HEK293 (cell line): ENCODE measurements around the gene KLHDC4.

ENCODE experiments used
- CTCF ChIA-PET: fragments of 350-600 bp; formaldehyde crosslinking; extraction: SDS; loops from one replicate; lab custom pipeline; 2021; ENCODE audit warnings: antibody characterized with exemption; lab: Yijun Ruan, JAX
- POLR2A ChIA-PET: fragments of 300-600 bp; formaldehyde crosslinking; extraction: SDS; loops from one replicate; lab custom pipeline; 2020; ENCODE audit warnings: antibody characterized with exemption, inconsistent platforms; lab: Yijun Ruan, JAX
- H3K27ac ChIP-seq: fragments of 200-500 bp; sonication (Bioruptor generic); 2 replicates; pipeline ENCODE4 v1.5.1; 2014; ENCODE audit warnings: low read depth, low read length, control low read depth, inconsistent platforms; ENCODE audit errors: extremely low read depth
- H3K36me3 ChIP-seq, 2 experiments: fragments of 200-500 bp in 1 of 2; sonication (Bioruptor generic) in 1 of 2; 1 replicate in 1 of 2; 2 replicates in 1 of 2; pipeline ENCODE4 v1.5.1; 2014 to 2017; ENCODE audit warnings: inconsistent platforms in 2 of 2, low read length in 2 of 2; ENCODE audit not compliant: control insufficient read depth in 2 of 2, insufficient read depth in 1 of 2
- H3K4me1 ChIP-seq: fragments of 200-500 bp; sonication (Bioruptor generic); 2 replicates; pipeline ENCODE4 v1.5.1; 2014; ENCODE audit warnings: mild to moderate bottlenecking, low read length, inconsistent platforms; ENCODE audit not compliant: control insufficient read depth, insufficient read depth
- H3K4me3 ChIP-seq: 2 replicates; pipeline ENCODE4 v1.5.1; 2011; ENCODE audit warnings: low read depth, mild to moderate bottlenecking, control low read depth, low read length, moderate library complexity
- H3K9me3 ChIP-seq: fragments of 200-500 bp; sonication (Bioruptor generic); 2 replicates; pipeline ENCODE4 v1.5.1; 2014; ENCODE audit warnings: low read depth, low read length, inconsistent platforms; ENCODE audit not compliant: control insufficient read depth, insufficient read depth
- BCL11B ChIP-seq: fragments of 450-650 bp; formaldehyde crosslinking; IDR thresholded peaks from 2 replicates; pipeline ENCODE4 v1.5.1; 2016; ENCODE audit warnings: low read depth, missing biosample characterization, missing genetic modification characterization
- EGR2 ChIP-seq: fragments of 450-650 bp; formaldehyde crosslinking; IDR thresholded peaks from 2 replicates; pipeline ENCODE4 v1.5.1; 2016; ENCODE audit warnings: low read depth, missing biosample characterization, missing genetic modification characterization
- GLIS2 ChIP-seq: fragments of 450-650 bp; formaldehyde crosslinking; IDR thresholded peaks from 2 replicates; pipeline ENCODE4 v1.5.1; 2016; ENCODE audit warnings: missing biosample characterization, missing genetic modification characterization
- KLF1 ChIP-seq: fragments of 450-650 bp; formaldehyde crosslinking; IDR thresholded peaks from 2 replicates; pipeline ENCODE4 v1.5.1; 2016; ENCODE audit warnings: missing biosample characterization, missing genetic modification characterization
- REPIN1 ChIP-seq: fragments of 450-650 bp; formaldehyde crosslinking; IDR thresholded peaks from 2 replicates; pipeline ENCODE4 v1.5.1; 2017; ENCODE audit warnings: missing biosample characterization, missing genetic modification characterization, low read depth
- SCRT1 ChIP-seq: fragments of 450-650 bp; formaldehyde crosslinking; IDR thresholded peaks from 2 replicates; pipeline ENCODE4 v1.5.1; 2016; ENCODE audit warnings: missing biosample characterization, missing genetic modification characterization, borderline replicate concordance
- SCRT2 ChIP-seq: fragments of 450-650 bp; formaldehyde crosslinking; IDR thresholded peaks from 2 replicates; pipeline ENCODE4 v1.5.1; 2016; ENCODE audit warnings: missing biosample characterization, missing genetic modification characterization
- SETDB1 ChIP-seq: IDR thresholded peaks from one replicate; pipeline ENCODE4 v1.6.1; 2017; ENCODE audit warnings: mild to moderate bottlenecking, low read length, moderate library complexity, mixed read lengths; ENCODE audit not compliant: insufficient read length
- ZFP69B ChIP-seq: fragments of 450-650 bp; formaldehyde crosslinking; IDR thresholded peaks from 2 replicates; pipeline ENCODE4 v1.5.1; 2016; ENCODE audit warnings: missing biosample characterization, missing genetic modification characterization
- ZNF138 ChIP-seq: fragments of 450-650 bp; formaldehyde crosslinking; IDR thresholded peaks from 2 replicates; pipeline ENCODE4 v1.5.1; 2016; ENCODE audit warnings: missing biosample characterization, missing genetic modification characterization, borderline replicate concordance
- ZNF175 ChIP-seq: fragments of 450-650 bp; formaldehyde crosslinking; IDR thresholded peaks from 2 replicates; pipeline ENCODE4 v1.5.1; 2016; ENCODE audit warnings: missing biosample characterization, missing genetic modification characterization
- ZNF362 ChIP-seq: fragments of 450-650 bp; formaldehyde crosslinking; IDR thresholded peaks from 2 replicates; pipeline ENCODE4 v1.5.1; 2016; ENCODE audit warnings: missing biosample characterization, missing genetic modification characterization
- ZNF501 ChIP-seq: fragments of 450-650 bp; formaldehyde crosslinking; IDR thresholded peaks from 2 replicates; pipeline ENCODE4 v1.5.1; 2016; ENCODE audit warnings: missing biosample characterization, missing genetic modification characterization
- ZNF548 ChIP-seq: fragments of 450-650 bp; formaldehyde crosslinking; IDR thresholded peaks from 2 replicates; pipeline ENCODE4 v1.5.1; 2016; ENCODE audit warnings: missing biosample characterization, missing genetic modification characterization
- ZNF621 ChIP-seq: fragments of 450-650 bp; formaldehyde crosslinking; IDR thresholded peaks from 2 replicates; pipeline ENCODE4 v1.5.1; 2017; ENCODE audit warnings: missing biosample characterization, missing genetic modification characterization
- ZNF639 ChIP-seq: fragments of 450-650 bp; formaldehyde crosslinking; IDR thresholded peaks from 2 replicates; pipeline ENCODE4 v1.5.1; 2016; ENCODE audit warnings: missing biosample characterization, missing genetic modification characterization
- ZNF777 ChIP-seq: fragments of 450-650 bp; formaldehyde crosslinking; IDR thresholded peaks from 2 replicates; pipeline ENCODE4 v1.5.1; 2017; ENCODE audit warnings: missing biosample characterization, missing genetic modification characterization, borderline replicate concordance
- ZNF791 ChIP-seq: fragments of 450-650 bp; formaldehyde crosslinking; IDR thresholded peaks from 2 replicates; pipeline ENCODE4 v1.5.1; 2016; ENCODE audit warnings: missing biosample characterization, missing genetic modification characterization
- ZSCAN18 ChIP-seq: fragments of 450-650 bp; formaldehyde crosslinking; IDR thresholded peaks from 2 replicates; pipeline ENCODE4 v1.5.1; 2016; ENCODE audit warnings: missing biosample characterization, missing genetic modification characterization
- ZSCAN30 ChIP-seq: fragments of 450-650 bp; IDR thresholded peaks from 2 replicates; pipeline ENCODE4 v1.5.1; 2018; ENCODE audit warnings: missing biosample characterization, mild to moderate bottlenecking, missing genetic modification characterization, moderate library complexity
- TF ChIP-seq, protein P1 (sequence below): fragments of 450-650 bp; formaldehyde crosslinking; IDR thresholded peaks from 2 replicates; pipeline ENCODE4 v1.5.1; 2016; ENCODE audit warnings: missing biosample characterization, missing genetic modification characterization

The KLHDC4 gene

GRCh38 chr16:87764600-87765472 is 950 bp downstream of the KLHDC4 start:
- H3K4me3 ChIP-seq: peak overlapping the region; percentile 65
- peak overlapping the region; percentile 83; the same call in 1 of the 2 replicates for H3K27ac ChIP-seq
- no peaks in the 10 kb centered on the region for H3K9me3 ChIP-seq
- POLR2A ChIA-PET: interaction anchor here (0.5 to 1.7 kb wide), 5 partner anchors 11 to 381 kb away, joined by 3 to 8 read pairs (median 4); no protein-coding TSS in a partner anchor
- H3K36me3 ChIP-seq: peaks cover 15 to 41% of the 10 kb centered on the region in 2 experiments; a peak in 2 of 3 replicates
- peaks cover 2% of the 10 kb centered on the region; the same call in 1 of the 2 replicates for H3K4me1 ChIP-seq
- TF ChIP-seq REPIN1 (no peak), SCRT2 (tag by site-specific recombination) (peak; percentile 98), ZNF639 (no peak), ZNF791 (tag by site-specific recombination) (no peak), ZNF362 (tag by site-specific recombination) (peak; percentile 75), GLIS2 (tag by site-specific recombination) (no peak), SCRT1 (peak; percentile 92), BCL11B (tag by site-specific recombination) (no peak), ZNF175 (tag by site-specific recombination) (no peak)
- TF ChIP-seq, protein P1, sequence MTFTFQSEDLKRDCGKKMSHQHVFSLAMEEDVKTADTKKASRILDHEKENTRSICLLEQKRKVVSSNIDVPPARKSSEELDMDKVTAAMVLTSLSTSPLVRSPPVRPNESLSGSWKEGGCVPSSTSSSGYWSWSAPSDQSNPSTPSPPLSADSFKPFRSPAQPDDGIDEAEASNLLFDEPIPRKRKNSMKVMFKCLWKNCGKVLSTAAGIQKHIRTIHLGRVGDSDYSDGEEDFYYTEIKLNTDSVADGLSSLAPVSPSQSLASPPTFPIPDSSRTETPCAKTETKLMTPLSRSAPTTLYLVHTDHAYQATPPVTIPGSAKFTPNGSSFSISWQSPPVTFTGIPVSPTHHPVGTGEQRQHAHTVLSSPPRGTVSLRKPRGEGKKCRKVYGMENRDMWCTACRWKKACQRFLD (tag by site-specific recombination): no peak
- CTCF ChIA-PET: interaction anchor here (0.7 to 1.8 kb wide), 7 partner anchors 10 to 371 kb away, joined by 3 to 8 read pairs (median 4); no protein-coding TSS in a partner anchor

DNA sequence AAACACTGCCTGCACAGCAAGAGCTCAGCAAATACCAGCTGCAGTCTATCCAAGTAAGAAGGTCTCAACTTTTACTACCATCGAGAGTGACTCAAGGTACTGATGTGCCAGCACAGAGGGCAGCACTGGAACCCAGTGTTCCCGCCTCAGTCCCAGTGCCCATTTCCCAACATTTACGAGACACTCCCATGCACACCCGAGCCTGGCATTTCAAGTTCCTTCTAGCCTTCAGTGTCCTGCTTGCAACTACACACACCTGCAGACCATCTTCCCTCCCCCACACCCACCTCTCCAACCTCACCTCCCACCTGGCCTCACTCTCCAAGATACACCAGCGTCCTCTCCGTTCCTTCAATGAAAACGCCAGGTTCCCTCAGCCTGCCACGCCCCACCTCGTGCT is 3.2 kb downstream of the KLHDC4 start:
- no peak overlapping the region for H3K27ac ChIP-seq
- peaks cover 2% of the 10 kb centered on the region; the same call in 1 of the 2 replicates for H3K4me1 ChIP-seq
- peaks cover 16 to 58% of the 10 kb centered on the region in 2 experiments; a peak in 2 of 3 replicates for H3K36me3 ChIP-seq
- H3K4me3 ChIP-seq: no peak overlapping the region
- H3K9me3 ChIP-seq: no peaks in the 10 kb centered on the region
- TF ChIP-seq ZSCAN18 (tag by site-specific recombination) (no peak), ZNF621 (tag by site-specific recombination) (no peak), KLF1 (tag by site-specific recombination) (peak; percentile 82), ZNF501 (tag by site-specific recombination) (no peak)
- CTCF ChIA-PET: no interaction called here
- POLR2A ChIA-PET: no interaction called here

DNA sequence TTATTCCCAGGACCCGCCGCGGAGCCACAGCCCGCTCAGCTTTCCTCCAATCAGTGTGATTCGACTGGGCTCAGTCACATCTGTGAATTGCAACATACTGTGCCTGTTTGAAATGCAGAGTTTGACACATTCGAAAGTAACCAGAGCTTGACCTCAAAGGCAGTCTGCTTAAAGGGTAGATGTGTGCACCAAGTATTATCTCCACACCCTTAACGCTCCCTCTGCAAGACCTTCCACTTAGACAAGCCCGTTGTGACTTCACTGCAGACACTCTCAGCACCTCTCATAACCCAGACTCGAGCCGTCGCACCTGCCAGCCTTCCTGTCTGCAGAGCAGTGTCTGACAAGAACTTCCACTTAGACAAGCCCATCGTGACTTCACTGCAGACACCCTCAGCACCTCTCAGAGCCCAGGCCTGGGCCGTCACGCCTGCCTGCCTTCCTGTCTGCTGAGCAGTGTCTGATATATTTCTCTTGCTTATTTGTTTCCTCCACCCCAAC is 3.7 kb downstream of the KLHDC4 start:
- no peak for TF ChIP-seq ZNF548 (tag by site-specific recombination)
- no peak for TF ChIP-seq ZFP69B
- no peak for TF ChIP-seq ZNF138
- TF ChIP-seq EGR2 (tag by site-specific recombination): no peak
- no peak for TF ChIP-seq SETDB1
- TF ChIP-seq ZSCAN30: no peak
- TF ChIP-seq ZNF777: no peak
- TF ChIP-seq, all 188 proteins: peak for 0
- H3K4me3 ChIP-seq: no peak overlapping the region
- CTCF ChIA-PET: no interaction called here
- H3K4me1 ChIP-seq: peaks cover 2% of the 10 kb centered on the region; the same call in 1 of the 2 replicates
- no peak overlapping the region for H3K27ac ChIP-seq
- H3K9me3 ChIP-seq: no peaks in the 10 kb centered on the region
- POLR2A ChIA-PET: no interaction called here
- peaks cover 19 to 63% of the 10 kb centered on the region in 2 experiments; a peak in 2 of 3 replicates for H3K36me3 ChIP-seq
